Tibial nerve (tissue), 4 donors: ENCODE measurements around the gene TMEM214. TPM values are rescaled to one million over a fixed set of nuclear protein-coding genes. Genes with fewer than 3 reads are reported as not detected.

ENCODE experiments used
- DNase-seq, 2 donors: peaks; one replicate each; pipeline ENCODE4 v3.0.0-alpha.2; 2019; ENCODE audit warnings: low spot score in 2 of 2
- H3K27ac ChIP-seq, 4 donors: fragments of 200-600 bp; sonication (generic) in 3 of 4; one replicate each; pipeline ENCODE4 v1.5.1; 2017 to 2019; ENCODE audit warnings: mild to moderate bottlenecking in 1 of 4
- H3K27me3 ChIP-seq, 2 donors: fragments of 200-600 bp; sonication (generic) in 1 of 2; one replicate each; pipeline versions ENCODE4 v1.5.1 to v1.6.0; 2017 to 2019
- H3K36me3 ChIP-seq, 3 donors: fragments of 200-600 bp; sonication (generic); one replicate each; pipeline ENCODE4 v1.5.1; 2018 to 2019
- H3K4me1 ChIP-seq, 4 donors: fragments of 200-600 bp; sonication (generic) in 3 of 4; one replicate each; pipeline ENCODE4 v1.5.1; 2017 to 2019
- H3K4me3 ChIP-seq, 4 donors: fragments of 200-600 bp; sonication (generic) in 3 of 4; one replicate each; pipeline ENCODE4 v1.5.1; 2017 to 2019; ENCODE audit warnings: mild to moderate bottlenecking in 1 of 4, moderate library complexity in 1 of 4
- H3K9me3 ChIP-seq, 4 donors: fragments of 200-600 bp; sonication (generic) in 3 of 4; one replicate each; pipeline ENCODE4 v1.5.1; 2017 to 2019
- CTCF ChIP-seq, 5 experiments: fragments of 200-600 bp in 3 of 5; fragments of 450-650 bp in 2 of 5; sonication (generic) in 3 of 5; IDR thresholded peaks; one replicate each; pipeline ENCODE4 v1.5.1; 2016 to 2019; ENCODE audit warnings: antibody characterized with exemption in 5 of 5, mild to moderate bottlenecking in 3 of 5, moderate library complexity in 2 of 5
- EP300 ChIP-seq, 2 donors: sonication (generic); formaldehyde crosslinking; IDR thresholded peaks; one replicate each; pipeline ENCODE4 v1.6.1; 2017; ENCODE audit warnings: antibody characterized with exemption in 2 of 2, mild to moderate bottlenecking in 1 of 2
- POLR2A ChIP-seq, 2 donors: fragments of 450-650 bp; IDR thresholded peaks; one replicate each; pipeline ENCODE4 v1.6.1; 2017; ENCODE audit warnings: antibody characterized with exemption in 2 of 2, mild to moderate bottlenecking in 2 of 2, moderate library complexity in 2 of 2
- WGBS, 2 donors: methylation state at CpG; one replicate each; pipeline ENCODE4 v1.1.5; 2018; 5-methylcytosine and 5-hydroxymethylcytosine counted together
- total RNA-seq, 4 donors: library from RNA; depleted of rRNA; stranded (reverse); fragments of >200 nt; gene quantifications; one replicate each; pipeline ENCODE4 v1.1.0, GENCODE V29; 2016

The TMEM214 gene
- total RNA-seq, 4 donors from 2014 or later, result 45.7 to 71.4 (median 53.4) TPM

GRCh38 chr2:26997394-26997793 lies 35.4 kb upstream of the TMEM214 start:
- no peaks in the 10 kb centered on the region for H3K4me1 ChIP-seq
- TF ChIP-seq CTCF (IDR thresholded peaks at IDR 0.05), result no peak
- no peak for TF ChIP-seq EP300 (IDR thresholded peaks at IDR 0.05)
- no peak for TF ChIP-seq POLR2A (IDR thresholded peaks at IDR 0.05)
- H3K4me3 ChIP-seq, result no peak overlapping the region
- no peaks in the 10 kb centered on the region for H3K27me3 ChIP-seq
- no peak overlapping the region for H3K27ac ChIP-seq
- no peaks in the 10 kb centered on the region for H3K36me3 ChIP-seq
- 60 to 70% methylated on average over 10 of the region's 10 CpGs for WGBS, 2 donors
- DNase-seq, result no peak
- no peaks in the 10 kb centered on the region for H3K9me3 ChIP-seq

GRCh38 chr2:26998323-26998722 lies 34.4 kb upstream of the TMEM214 start:
- H3K9me3 ChIP-seq, result no peaks in the 10 kb centered on the region
- 68 to 88% methylated on average over 1 of the region's 1 CpG for WGBS, 2 donors
- H3K36me3 ChIP-seq, result no peaks in the 10 kb centered on the region
- no peaks in the 10 kb centered on the region for H3K4me1 ChIP-seq
- no peak overlapping the region for H3K4me3 ChIP-seq
- H3K27me3 ChIP-seq, result no peaks in the 10 kb centered on the region
- no peak for DNase-seq
- H3K27ac ChIP-seq, result no peak overlapping the region
- no peak for TF ChIP-seq CTCF (IDR thresholded peaks at IDR 0.05)
- TF ChIP-seq POLR2A (IDR thresholded peaks at IDR 0.05), result no peak
- TF ChIP-seq EP300 (IDR thresholded peaks at IDR 0.05), result no peak

GRCh38 chr2:27000228-27000627 lies 32.5 kb upstream of the TMEM214 start:
- peak overlapping the region in 1 of 4 donors; percentile 36 for H3K27ac ChIP-seq
- no peaks in the 10 kb centered on the region for H3K27me3 ChIP-seq
- TF ChIP-seq EP300 (IDR thresholded peaks at IDR 0.05) (no peak), CTCF (IDR thresholded peaks at IDR 0.05) (no peak), POLR2A (IDR thresholded peaks at IDR 0.05) (no peak)
- H3K9me3 ChIP-seq, result no peaks in the 10 kb centered on the region
- H3K4me1 ChIP-seq, result no peaks in the 10 kb centered on the region
- no peak for DNase-seq
- no peak overlapping the region for H3K4me3 ChIP-seq
- WGBS, 2 donors, result 84% methylated on average over 4 of the region's 4 CpGs
- H3K36me3 ChIP-seq, result no peaks in the 10 kb centered on the region

DNA sequence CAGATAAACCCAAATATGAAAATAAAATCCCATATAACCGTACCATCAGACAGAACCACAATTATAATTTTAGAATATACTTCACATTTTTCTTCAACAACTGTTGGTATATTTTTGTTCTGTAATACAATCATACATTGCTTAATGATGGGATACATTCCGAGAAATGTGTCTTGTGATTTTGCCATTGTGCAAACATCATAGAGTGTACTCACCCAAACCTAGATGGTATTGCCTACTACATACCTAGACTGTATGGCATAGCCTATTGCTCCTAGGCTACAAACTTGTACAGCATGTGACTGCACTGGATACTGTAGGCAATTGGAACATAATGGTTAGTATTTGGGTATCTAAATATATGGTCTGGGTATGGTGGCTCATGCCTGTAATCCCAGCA lies 31.8 kb upstream of the TMEM214 start:
- 92 to 96% methylated on average over 2 of the region's 2 CpGs for WGBS, 2 donors

GRCh38 chr2:27001950-27002349 lies 30.8 kb upstream of the TMEM214 start:
- Histone ChIP-seq H3K4me3 (no peak overlapping the region), H3K9me3 (no peaks in the 10 kb centered on the region), H3K36me3 (no peaks in the 10 kb centered on the region), H3K27ac (no peak overlapping the region), H3K27me3 (no peaks in the 10 kb centered on the region), H3K4me1 (no peaks in the 10 kb centered on the region)
- no peak for TF ChIP-seq CTCF (IDR thresholded peaks at IDR 0.05)
- TF ChIP-seq EP300 (IDR thresholded peaks at IDR 0.05), result no peak
- no peak for TF ChIP-seq POLR2A (IDR thresholded peaks at IDR 0.05)
- no peak for DNase-seq
- WGBS, 2 donors, result 64 to 69% methylated on average over 5 of the region's 5 CpGs

More for the DNA sequence above, 31.8 kb upstream of the TMEM214 start:
- Histone ChIP-seq H3K4me1 (no peaks in the 10 kb centered on the region), H3K36me3 (no peaks in the 10 kb centered on the region), H3K27ac (no peak overlapping the region), H3K27me3 (no peaks in the 10 kb centered on the region), H3K9me3 (no peaks in the 10 kb centered on the region), H3K4me3 (no peak overlapping the region)
- no peak for TF ChIP-seq POLR2A (IDR thresholded peaks at IDR 0.05)
- no peak for TF ChIP-seq CTCF (IDR thresholded peaks at IDR 0.05)
- no peak for TF ChIP-seq EP300 (IDR thresholded peaks at IDR 0.05)
- no peak for DNase-seq
